Upper lobe of left lung (tissue), 4 donors: ENCODE measurements around the gene TNRC6C.

ENCODE experiments used
- POLR2A ChIP-seq, 4 donors: fragments of 450-650 bp; IDR thresholded peaks; one replicate each; pipeline ENCODE4 v1.5.1; 2016 to 2017; ENCODE audit warnings: antibody characterized with exemption in 4 of 4, mild to moderate bottlenecking in 2 of 4
- TF ChIP-seq, protein P1 (sequence below), 6 experiments: fragments of 450-650 bp in 4 of 6; fragments of 200-600 bp in 2 of 6; sonication (generic) in 2 of 6; IDR thresholded peaks; one replicate each; pipeline ENCODE4 v1.5.1; 2016 to 2019; ENCODE audit warnings: antibody characterized with exemption in 6 of 6

DNA sequence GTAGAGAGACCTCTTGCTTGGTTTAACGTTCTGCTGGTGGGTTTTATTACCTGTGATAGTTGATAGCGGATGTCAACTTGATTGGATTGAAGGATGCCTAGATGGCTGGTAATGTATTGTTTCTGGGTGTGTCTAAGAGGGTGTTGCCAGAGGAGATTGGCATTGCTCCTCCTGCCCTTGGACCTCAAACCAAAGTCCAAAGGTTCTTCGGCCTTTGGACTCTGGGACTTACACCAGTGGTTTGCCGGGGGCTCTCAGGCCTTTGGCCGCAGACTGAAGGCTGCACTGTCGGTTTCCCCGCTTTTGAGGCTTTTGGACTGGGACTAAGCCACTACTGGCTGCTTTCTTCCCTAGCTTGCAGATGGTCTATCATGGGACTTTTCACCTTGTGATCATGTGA lies 17.5 kb upstream of the TNRC6C start:
- TF ChIP-seq, protein P1, sequence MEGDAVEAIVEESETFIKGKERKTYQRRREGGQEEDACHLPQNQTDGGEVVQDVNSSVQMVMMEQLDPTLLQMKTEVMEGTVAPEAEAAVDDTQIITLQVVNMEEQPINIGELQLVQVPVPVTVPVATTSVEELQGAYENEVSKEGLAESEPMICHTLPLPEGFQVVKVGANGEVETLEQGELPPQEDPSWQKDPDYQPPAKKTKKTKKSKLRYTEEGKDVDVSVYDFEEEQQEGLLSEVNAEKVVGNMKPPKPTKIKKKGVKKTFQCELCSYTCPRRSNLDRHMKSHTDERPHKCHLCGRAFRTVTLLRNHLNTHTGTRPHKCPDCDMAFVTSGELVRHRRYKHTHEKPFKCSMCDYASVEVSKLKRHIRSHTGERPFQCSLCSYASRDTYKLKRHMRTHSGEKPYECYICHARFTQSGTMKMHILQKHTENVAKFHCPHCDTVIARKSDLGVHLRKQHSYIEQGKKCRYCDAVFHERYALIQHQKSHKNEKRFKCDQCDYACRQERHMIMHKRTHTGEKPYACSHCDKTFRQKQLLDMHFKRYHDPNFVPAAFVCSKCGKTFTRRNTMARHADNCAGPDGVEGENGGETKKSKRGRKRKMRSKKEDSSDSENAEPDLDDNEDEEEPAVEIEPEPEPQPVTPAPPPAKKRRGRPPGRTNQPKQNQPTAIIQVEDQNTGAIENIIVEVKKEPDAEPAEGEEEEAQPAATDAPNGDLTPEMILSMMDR (IDR thresholded peaks at IDR 0.05), result no peak
- no peak for TF ChIP-seq POLR2A (IDR thresholded peaks at IDR 0.05)
